Ammon's horn (tissue), 1 donor: ENCODE results near the gene RGS3.

ENCODE experiments used
- DNase-seq: peaks from one replicate; pipeline ENCODE4 v3.0.0-alpha.2; 2016; ENCODE audit warnings: low spot score

The RGS3 gene

GRCh38 chr9:113620377-113621161 is 157.0 kb downstream of the RGS3 start:
- DNase-seq = peak; percentile 60

GRCh38 chr9:113621309-113621791 is 157.8 kb downstream of the RGS3 start:
- DNase-seq = peak; percentile 16

- DNase-seq = no peak
Observed at GRCh38 chr9:113621980-113622379, 158.5 kb downstream of the RGS3 start.

- no peak for DNase-seq
Observed at GRCh38 chr9:113622600-113623400, 159.3 kb downstream of the RGS3 start.

GRCh38 chr9:113623851-113624485 is 160.4 kb downstream of the RGS3 start:
- no peak for DNase-seq

- no peak for DNase-seq
Observed at GRCh38 chr9:113624721-113625120, 161.2 kb downstream of the RGS3 start.

GRCh38 chr9:113625486-113625885 is 162.0 kb downstream of the RGS3 start:
- DNase-seq = no peak

GRCh38 chr9:113626735-113627495 is 163.4 kb downstream of the RGS3 start:
- DNase-seq = peak; percentile 65

GRCh38 chr9:113628621-113629020 is 165.1 kb downstream of the RGS3 start:
- no peak for DNase-seq

- DNase-seq = no peak
Observed at GRCh38 chr9:113630386-113631136, 167.0 kb downstream of the RGS3 start.

- no peak for DNase-seq
Observed at GRCh38 chr9:113631137-113631765, 167.7 kb downstream of the RGS3 start.

- no peak for DNase-seq
Observed at GRCh38 chr9:113631871-113632665, 168.5 kb downstream of the RGS3 start.

- DNase-seq = no peak
Observed at GRCh38 chr9:113632776-113633590, 169.5 kb downstream of the RGS3 start.

- DNase-seq = no peak
Observed at GRCh38 chr9:113633782-113634595, 170.5 kb downstream of the RGS3 start.

- DNase-seq = no peak
Observed at GRCh38 chr9:113634596-113635515, 171.3 kb downstream of the RGS3 start.

GRCh38 chr9:113635586-113635985 is 172.1 kb downstream of the RGS3 start:
- no peak for DNase-seq

GRCh38 chr9:113636165-113636564 is 172.6 kb downstream of the RGS3 start:
- DNase-seq = no peak
